ENCODE measurements around the gene ATP6V1E1. TPM values are rescaled to one million over a fixed set of nuclear protein-coding genes. Genes with fewer than 3 reads are reported as not detected.

Gene ATP6V1E1
- total and polyA plus RNA-seq, 2 donors (not counting 1 experiment from before 2014, with no cell fraction given): 51.3 to 82.6 TPM

DNA sequence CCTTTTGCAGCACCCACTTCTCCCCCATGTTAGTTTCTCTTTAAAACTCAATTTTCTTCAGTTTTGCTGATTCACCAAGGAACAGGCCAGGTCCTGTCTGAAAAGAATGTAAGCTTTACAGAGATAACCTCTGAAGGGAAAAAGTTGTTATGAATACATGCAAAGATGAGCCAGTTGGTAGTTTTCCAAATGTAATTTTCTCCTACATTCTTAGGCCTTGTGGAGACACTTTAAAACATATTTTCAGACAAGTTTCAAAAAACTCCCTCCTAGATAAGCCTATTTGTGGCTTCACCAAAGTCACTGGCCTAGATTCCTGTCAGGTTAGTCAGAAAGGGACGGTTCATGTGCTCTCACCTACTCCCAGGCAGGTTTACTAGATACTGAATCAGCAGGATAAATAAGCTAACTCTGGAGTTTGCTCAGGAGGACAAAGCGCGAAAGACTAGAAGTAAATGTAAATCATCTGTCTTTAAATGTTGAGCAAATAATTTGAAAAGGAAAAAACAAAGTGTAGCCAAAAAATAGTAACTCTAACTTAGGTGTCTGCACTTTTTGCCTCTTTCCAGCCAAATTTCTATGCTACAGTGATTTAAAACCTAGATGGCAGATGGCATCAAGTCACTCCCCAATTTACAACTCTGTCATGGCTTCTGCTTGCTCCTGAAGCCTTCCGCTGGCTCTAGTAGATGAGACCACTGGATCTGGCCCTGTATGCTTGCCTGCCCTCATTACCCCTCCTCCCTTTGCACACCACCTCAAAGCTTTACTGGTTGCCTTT is 4.9 kb upstream of the ATP6V1E1 start:
- H3K4me3 Mint-ChIP-seq: no peak overlapping the region
- POLR2A ChIA-PET: no interaction called here

DNA sequence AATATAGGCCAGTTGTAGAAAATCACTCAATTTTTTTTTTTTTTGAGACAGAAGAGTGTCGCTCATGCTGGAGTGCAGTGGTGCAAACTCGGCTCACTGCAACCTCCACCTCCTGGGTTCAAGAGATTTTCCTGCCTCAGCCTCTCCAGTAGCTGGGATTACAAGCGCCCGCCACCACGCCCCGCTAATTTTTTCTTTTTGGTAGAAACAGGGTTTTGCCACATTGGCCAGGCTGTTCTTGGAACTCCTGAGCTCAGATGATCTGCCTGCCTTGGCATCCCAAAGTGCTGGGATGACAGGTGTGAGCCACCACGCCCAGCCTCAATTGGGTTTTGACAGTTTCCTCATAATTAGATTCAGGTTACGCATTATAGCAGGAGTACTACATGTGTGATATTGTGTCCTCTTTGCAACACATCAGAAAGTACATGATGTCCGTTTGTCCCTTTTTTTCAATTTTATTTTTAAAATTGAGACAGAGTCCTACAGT is 2.6 kb upstream of the ATP6V1E1 start:
- no peaks in the 10 kb centered on the region for H4K20me1 ChIP-seq (ENCODE audit: control insufficient read depth, insufficient read depth, low read length, poor library complexity, severe bottlenecking)
- H3K4me3 ChIP-seq (ENCODE audit: control extremely low read depth in 1 of 5, extremely low read depth in 1 of 5, insufficient read depth in 1 of 5, low read depth in 2 of 5, low read length in 4 of 5): no peak overlapping the region
- TF ChIP-seq, protein P1, sequence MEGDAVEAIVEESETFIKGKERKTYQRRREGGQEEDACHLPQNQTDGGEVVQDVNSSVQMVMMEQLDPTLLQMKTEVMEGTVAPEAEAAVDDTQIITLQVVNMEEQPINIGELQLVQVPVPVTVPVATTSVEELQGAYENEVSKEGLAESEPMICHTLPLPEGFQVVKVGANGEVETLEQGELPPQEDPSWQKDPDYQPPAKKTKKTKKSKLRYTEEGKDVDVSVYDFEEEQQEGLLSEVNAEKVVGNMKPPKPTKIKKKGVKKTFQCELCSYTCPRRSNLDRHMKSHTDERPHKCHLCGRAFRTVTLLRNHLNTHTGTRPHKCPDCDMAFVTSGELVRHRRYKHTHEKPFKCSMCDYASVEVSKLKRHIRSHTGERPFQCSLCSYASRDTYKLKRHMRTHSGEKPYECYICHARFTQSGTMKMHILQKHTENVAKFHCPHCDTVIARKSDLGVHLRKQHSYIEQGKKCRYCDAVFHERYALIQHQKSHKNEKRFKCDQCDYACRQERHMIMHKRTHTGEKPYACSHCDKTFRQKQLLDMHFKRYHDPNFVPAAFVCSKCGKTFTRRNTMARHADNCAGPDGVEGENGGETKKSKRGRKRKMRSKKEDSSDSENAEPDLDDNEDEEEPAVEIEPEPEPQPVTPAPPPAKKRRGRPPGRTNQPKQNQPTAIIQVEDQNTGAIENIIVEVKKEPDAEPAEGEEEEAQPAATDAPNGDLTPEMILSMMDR (IDR thresholded peaks at IDR 0.05): no peak
- no peak for TF ChIP-seq EZH2 (IDR thresholded peaks at IDR 0.05; ENCODE audit: borderline replicate concordance, insufficient read depth, low read depth, low read length, poor library complexity, severe bottlenecking)
- no peaks in the 10 kb centered on the region for H3K27me3 ChIP-seq (replicated peaks in 1 of 4; ENCODE audit: control extremely low read depth in 1 of 4, control insufficient read depth in 3 of 4, insufficient read depth in 4 of 4, low read length in 3 of 4)
- no peak for ATAC-seq (ENCODE audit: low read depth)
- H3K27ac ChIP-seq (ENCODE audit: low read length in 2 of 2): no peak overlapping the region
- ChIA-PET CTCF (no interaction called here), POLR2A (interaction anchor here (0.6 kb wide), 1 partner anchor 13 kb away, joined by 3 read pairs; no protein-coding TSS in a partner anchor)
- no peaks in the 10 kb centered on the region for H3K36me3 ChIP-seq (replicated peaks in 1 of 2; ENCODE audit: control extremely low read depth in 1 of 2, control insufficient read depth in 1 of 2, extremely low read depth in 1 of 2, insufficient read depth in 2 of 2, low read length in 1 of 2)
- Mint-ChIP-seq H3K4me3 (no peak overlapping the region), H3K4me1 (peaks cover 16% of the 10 kb centered on the region), H3K27me3 (no peaks in the 10 kb centered on the region), H3K27ac (no peak overlapping the region), H3K9me3 (ENCODE audit: insufficient read depth) (no peaks in the 10 kb centered on the region)
- H3K9me3 ChIP-seq (ENCODE audit: control extremely low read depth in 1 of 3, control insufficient read depth in 2 of 3, insufficient read depth in 1 of 3, low read length in 2 of 3): no peaks in the 10 kb centered on the region
- DNase-seq: no peak
- H2AFZ ChIP-seq (ENCODE audit: insufficient read depth, low read depth, low read length, poor library complexity, severe bottlenecking): no peak overlapping the region
- 91% methylated on average over 4 of the region's 9 CpGs for WGBS (ENCODE audit: insufficient coverage)
- H3K4me1 ChIP-seq (ENCODE audit: control insufficient read depth in 2 of 2, insufficient read depth in 2 of 2, low read length in 2 of 2): peaks cover 16 to 21% of the 10 kb centered on the region in 2 donors
- intact Hi-C loops (cut with micrococcal nuclease): no loop called here
- H3K9ac ChIP-seq (ENCODE audit: low read length): no peak overlapping the region
- peaks cover 33% of the 10 kb centered on the region for H3K79me2 ChIP-seq (ENCODE audit: control insufficient read depth, insufficient read depth, low read length)
- no peak overlapping the region for H3K4me2 ChIP-seq (replicated peaks; ENCODE audit: low read depth, low read length, poor library complexity, severe bottlenecking)

More for the DNA sequence above, 4.9 kb upstream of the ATP6V1E1 start:
- Mint-ChIP-seq H3K9me3 (ENCODE audit: insufficient read depth) (no peaks in the 10 kb centered on the region), H3K27me3 (no peaks in the 10 kb centered on the region), H3K4me1 (peaks cover 18% of the 10 kb centered on the region), H3K27ac (no peak overlapping the region)
- Histone ChIP-seq H3K9ac (ENCODE audit: low read length) (no peak overlapping the region), H3K36me3 (replicated peaks in 1 of 2; ENCODE audit: control extremely low read depth in 1 of 2, control insufficient read depth in 1 of 2, extremely low read depth in 1 of 2, insufficient read depth in 2 of 2, low read length in 1 of 2) (no peaks in the 10 kb centered on the region), H3K4me3 (ENCODE audit: control extremely low read depth in 1 of 5, extremely low read depth in 1 of 5, insufficient read depth in 1 of 5, low read depth in 2 of 5, low read length in 4 of 5) (no peak overlapping the region), H3K27me3 (replicated peaks in 1 of 4; ENCODE audit: control extremely low read depth in 1 of 4, control insufficient read depth in 3 of 4, insufficient read depth in 4 of 4, low read length in 3 of 4) (no peaks in the 10 kb centered on the region), H3K79me2 (ENCODE audit: control insufficient read depth, insufficient read depth, low read length) (peaks cover 18% of the 10 kb centered on the region), H3K4me1 (ENCODE audit: control insufficient read depth in 2 of 2, insufficient read depth in 2 of 2, low read length in 2 of 2) (peaks cover 14% of the 10 kb centered on the region in 2 donors), H3K9me3 (ENCODE audit: control extremely low read depth in 1 of 3, control insufficient read depth in 2 of 3, insufficient read depth in 1 of 3, low read length in 2 of 3) (no peaks in the 10 kb centered on the region), H3K4me2 (replicated peaks; ENCODE audit: low read depth, low read length, poor library complexity, severe bottlenecking) (no peak overlapping the region), H2AFZ (ENCODE audit: insufficient read depth, low read depth, low read length, poor library complexity, severe bottlenecking) (no peak overlapping the region), H3K27ac (ENCODE audit: low read length in 2 of 2) (no peak overlapping the region), H4K20me1 (ENCODE audit: control insufficient read depth, insufficient read depth, low read length, poor library complexity, severe bottlenecking) (no peaks in the 10 kb centered on the region)
- ATAC-seq (ENCODE audit: low read depth): no peak
- DNase-seq: no peak
- intact Hi-C loops (cut with micrococcal nuclease): no loop called here
- WGBS (ENCODE audit: insufficient coverage): 95% methylated on average over 2 of the region's 4 CpGs
- CTCF ChIA-PET: interaction anchor here (1.1 kb wide), 1 partner anchor 461 kb away, joined by 3 read pairs; no protein-coding TSS in a partner anchor
- no peak for TF ChIP-seq EZH2 (IDR thresholded peaks at IDR 0.05; ENCODE audit: borderline replicate concordance, insufficient read depth, low read depth, low read length, poor library complexity, severe bottlenecking)
- TF ChIP-seq, protein P1 (IDR thresholded peaks at IDR 0.05): no peak
